Skin epidermis (tissue), 12 donors: Measurements from ENCODE around the gene PARD3B.

Experiments
- H3K27ac ChIP-seq, 21 experiments: fragments of 200-600 bp; sonication (generic) in 11 of 21; one replicate each; pipeline ENCODE4 v1.5.0; 2020; ENCODE audit warnings: mild to moderate bottlenecking in 3 of 21, inconsistent platforms in 2 of 21, moderate library complexity in 2 of 21
- H3K4me3 ChIP-seq, 7 experiments: fragments of 200-600 bp; sonication (generic) in 2 of 7; one replicate each; pipeline ENCODE4 v1.5.0; 2020; ENCODE audit warnings: inconsistent platforms in 2 of 7, mild to moderate bottlenecking in 2 of 7, moderate library complexity in 1 of 7

The PARD3B gene

DNA sequence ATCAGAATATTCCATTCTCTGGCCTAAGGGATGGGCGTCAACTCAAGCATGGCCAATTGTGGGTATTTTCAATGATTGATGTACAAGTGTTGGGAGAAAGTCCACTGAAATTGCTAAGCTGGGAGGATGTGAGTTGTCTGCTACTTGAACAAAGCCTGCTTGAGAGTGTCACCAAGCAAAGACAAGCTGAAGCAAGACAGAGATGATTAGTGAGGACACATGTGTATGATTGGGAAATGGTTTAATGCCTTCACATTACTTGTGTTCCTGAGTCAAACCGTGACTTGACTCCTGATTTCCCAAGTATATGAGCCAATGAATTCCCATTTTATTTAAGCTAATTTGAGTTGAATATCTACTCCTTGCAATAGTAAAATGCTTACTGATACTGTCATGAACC is 1113.3 kb downstream of the PARD3B start:
- no peak overlapping the region for H3K4me3 ChIP-seq

DNA sequence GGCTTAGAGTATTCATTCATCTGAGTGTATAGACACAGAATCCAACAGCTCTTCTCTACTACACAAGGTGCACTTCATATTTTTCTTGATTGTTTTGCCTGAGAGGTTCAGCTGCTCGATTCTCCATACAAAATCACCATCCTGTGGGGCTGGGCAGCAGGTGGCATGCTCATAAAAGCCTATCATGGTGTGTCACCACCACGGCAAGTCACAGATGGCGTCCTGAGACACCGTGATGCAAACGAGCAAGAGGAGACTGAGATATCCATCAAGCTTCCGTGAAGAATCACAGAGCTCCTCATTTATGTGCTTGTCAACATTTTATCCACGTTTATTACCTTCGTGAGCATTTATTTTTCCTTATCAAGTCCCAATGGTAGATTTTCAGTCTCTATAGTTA is 1114.6 kb downstream of the PARD3B start:
- H3K27ac ChIP-seq, result peak overlapping the region in 4 of 21 experiments; percentile 3 to 46 (median 32)
- H3K4me3 ChIP-seq, result no peak overlapping the region

More for the DNA sequence above, 1113.3 kb downstream of the PARD3B start:
- peak overlapping the region in 2 of 21 experiments; percentile 26 to 51 for H3K27ac ChIP-seq

DNA sequence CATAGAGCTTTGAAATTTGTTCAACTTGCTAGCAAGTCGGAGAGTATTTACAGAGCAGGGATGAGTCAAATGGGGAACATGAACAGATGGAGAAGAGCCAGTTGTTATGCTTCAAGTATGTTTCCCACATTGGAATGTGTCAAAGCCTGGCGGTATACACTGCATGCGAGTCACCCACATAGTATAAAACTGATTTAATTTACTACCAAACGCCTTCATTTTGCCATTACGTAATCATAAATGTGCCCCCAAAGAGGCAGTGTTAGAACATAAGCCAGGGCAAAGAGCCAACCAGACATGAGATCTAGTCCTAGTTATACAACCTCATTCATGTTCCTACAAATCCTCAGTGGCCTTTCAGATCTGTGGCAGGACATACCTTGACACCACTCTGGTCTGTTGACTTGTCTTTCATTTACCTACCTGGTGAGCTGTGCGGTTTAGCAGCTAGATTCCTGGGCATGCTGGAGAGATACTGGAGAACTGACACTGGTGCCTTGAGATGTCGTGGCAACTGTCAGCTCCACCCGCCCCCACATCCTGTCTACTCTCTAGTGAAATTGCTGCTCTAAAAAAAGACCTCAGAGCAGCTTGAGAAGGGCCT is 1115.3 kb downstream of the PARD3B start:
- Histone ChIP-seq H3K4me3 (no peak overlapping the region), H3K27ac (peak overlapping the region in 11 of 21 experiments; percentile 17 to 59 (median 46))

DNA sequence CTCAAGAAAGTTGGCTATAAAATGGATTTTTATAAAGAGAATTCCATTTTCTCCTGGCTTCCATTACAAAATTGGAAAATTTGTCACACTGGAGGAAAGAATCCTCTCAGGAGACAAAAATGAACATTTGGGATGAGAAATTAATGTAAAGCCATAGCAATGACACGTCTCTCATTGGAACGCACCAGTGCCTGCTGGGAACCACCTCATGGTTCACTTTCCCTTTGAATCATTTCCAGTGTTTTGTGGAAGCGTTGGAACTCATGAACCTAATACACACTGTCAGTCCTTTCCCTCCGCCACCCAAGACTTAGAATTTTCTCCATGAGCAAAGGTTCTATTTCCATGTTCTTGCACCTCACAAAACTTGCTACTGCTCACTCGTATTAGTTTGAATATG is 1116.0 kb downstream of the PARD3B start:
- Histone ChIP-seq H3K4me3 (no peak overlapping the region), H3K27ac (peak overlapping the region in 7 of 21 experiments; percentile 21 to 59 (median 46))

DNA sequence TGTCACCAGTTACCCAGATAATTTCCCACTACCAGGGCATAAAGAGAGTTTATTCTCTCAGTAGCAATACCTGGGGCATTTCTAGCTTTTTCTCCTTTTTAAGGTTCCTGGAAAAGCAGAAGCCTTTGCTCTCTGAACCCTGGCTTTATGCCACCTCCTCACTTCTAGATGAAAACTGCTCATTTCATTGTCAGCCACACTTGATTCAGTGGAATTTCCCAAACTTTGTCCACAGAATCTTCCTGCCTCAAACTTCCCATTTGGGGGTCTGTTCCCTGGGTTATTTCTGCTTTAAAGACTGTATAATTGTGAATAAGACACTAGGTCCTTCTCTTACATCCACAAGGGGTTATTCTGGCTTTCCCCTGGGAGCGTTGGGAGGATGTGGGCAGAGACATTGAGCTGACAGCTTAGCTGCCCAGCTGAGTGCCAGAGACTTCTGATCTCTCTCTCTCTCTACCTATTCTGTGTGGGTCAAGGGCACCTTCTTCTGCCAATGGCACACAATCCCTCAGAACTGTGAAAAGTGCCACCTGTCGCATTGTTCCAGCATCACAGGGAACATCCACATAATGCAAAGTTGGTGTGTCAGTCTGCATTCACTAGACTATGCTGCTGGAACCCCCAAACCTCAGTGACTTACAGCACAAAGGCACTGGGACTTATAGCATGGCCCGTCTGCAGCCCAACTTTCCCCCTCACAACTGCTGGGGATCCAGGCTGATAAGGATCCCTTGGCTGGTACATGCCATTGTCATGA is 1117.1 kb downstream of the PARD3B start:
- Histone ChIP-seq H3K4me3 (no peak overlapping the region), H3K27ac (no peak overlapping the region)

DNA sequence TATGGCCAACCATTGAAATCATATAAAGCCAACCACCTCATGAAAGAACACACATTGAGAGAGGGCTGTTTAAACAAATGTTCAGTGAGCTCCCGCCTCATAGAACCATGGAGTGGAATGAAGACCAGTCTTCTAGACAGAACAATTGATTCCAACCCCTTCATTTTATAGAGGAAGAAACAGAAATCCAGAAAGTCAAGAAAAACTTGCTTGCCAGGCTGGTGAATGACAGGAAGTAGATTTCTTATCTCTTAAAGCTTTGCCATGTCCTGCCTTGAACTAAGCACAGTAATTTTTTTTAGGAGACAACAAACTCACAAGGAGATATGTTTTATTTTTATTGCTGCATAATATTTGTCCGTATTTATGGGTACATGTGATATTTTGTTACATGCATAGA is 1120.5 kb downstream of the PARD3B start:
- H3K4me3 ChIP-seq, result no peak overlapping the region
- peak overlapping the region in 1 of 21 experiments; percentile 17 for H3K27ac ChIP-seq
